B cell (primary cell): Measurements from ENCODE around the gene TRMO. TPM values are rescaled to one million over a fixed set of nuclear protein-coding genes. Genes with fewer than 3 reads are reported as not detected.

ENCODE experiments used
- ATAC-seq: fragments of 200-7000 bp; cut with Tn5 transposase; one replicate; pipeline ENCODE4 v1.10.0; 2021; ENCODE audit warnings: low read depth, mild to moderate bottlenecking, moderate number of reproducible peaks, moderate library complexity
- CTCF ChIA-PET: fragments of 350-600 bp; sonication (Branson Sonifier 250); formaldehyde crosslinking; loops from one replicate; lab custom pipeline; 2021; ENCODE audit warnings: antibody characterized with exemption, inconsistent platforms; lab: Charles Lee
- POLR2A ChIA-PET: fragments of 350-600 bp; sonication (Branson Sonifier 250); formaldehyde crosslinking; loops from one replicate; lab custom pipeline; 2021; ENCODE audit warnings: antibody characterized with exemption; lab: Charles Lee
- DNase-seq: peaks from one replicate; pipeline ENCODE4 v3.0.0; 2013
- H2AFZ ChIP-seq: 2 replicates; pipeline ENCODE4 v1.6.1; 2012; ENCODE audit warnings: mild to moderate bottlenecking, low read depth, low read length; ENCODE audit not compliant: insufficient read depth, poor library complexity, severe bottlenecking
- H3K27ac ChIP-seq, 2 donors: 1 replicate in 1 of 2; 2 replicates in 1 of 2; pipeline ENCODE4 v1.5.1; 2012 to 2013; ENCODE audit warnings: low read length in 2 of 2, mild to moderate bottlenecking in 2 of 2, moderate library complexity in 1 of 2
- H3K27me3 ChIP-seq, 4 experiments: fragments of 200-600 bp in 1 of 4; sonication (generic) in 1 of 4; replicated peaks in 1 of 4; 1 replicate in 2 of 4; 2 replicates in 2 of 4; pipeline versions ENCODE4 v1.6.1 to v1.7.0; 2013 to 2016; ENCODE audit warnings: low read length in 3 of 4, mild to moderate bottlenecking in 2 of 4, mixed read lengths in 1 of 4, moderate library complexity in 1 of 4; ENCODE audit not compliant: insufficient read depth in 4 of 4, control insufficient read depth in 3 of 4; ENCODE audit errors: control extremely low read depth in 1 of 4
- H3K36me3 ChIP-seq, 2 experiments: replicated peaks in 1 of 2; 1 replicate in 1 of 2; 2 replicates in 1 of 2; pipeline versions ENCODE4 v1.6.1 to v1.7.1; 2013; ENCODE audit warnings: low read length in 1 of 2; ENCODE audit not compliant: insufficient read depth in 2 of 2, control insufficient read depth in 1 of 2; ENCODE audit errors: control extremely low read depth in 1 of 2, extremely low read depth in 1 of 2
- H3K4me1 ChIP-seq, 2 donors: fragments of 200-600 bp in 1 of 2; sonication (generic) in 1 of 2; 1 replicate in 1 of 2; 2 replicates in 1 of 2; pipeline versions ENCODE4 v1.5.1 to v1.6.1; 2013 to 2017; ENCODE audit warnings: low read length in 2 of 2; ENCODE audit not compliant: control insufficient read depth in 2 of 2, insufficient read depth in 2 of 2
- H3K4me2 ChIP-seq: replicated peaks from 2 replicates; pipeline ENCODE3; 2012; ENCODE audit warnings: mild to moderate bottlenecking, low read depth, low read length; ENCODE audit not compliant: poor library complexity, severe bottlenecking
- H3K4me3 ChIP-seq, 5 experiments: fragments of 200-600 bp in 1 of 5; sonication (generic) in 1 of 5; 1 replicate in 3 of 5; 2 replicates in 2 of 5; pipeline versions ENCODE4 v1.5.1 to v1.7.0; 2011 to 2016; ENCODE audit warnings: low read length in 4 of 5, mild to moderate bottlenecking in 4 of 5, low read depth in 2 of 5, control low read depth in 1 of 5, moderate library complexity in 1 of 5; ENCODE audit not compliant: insufficient read depth in 1 of 5; ENCODE audit errors: control extremely low read depth in 1 of 5, extremely low read depth in 1 of 5
- H3K79me2 ChIP-seq: fragments of 200-600 bp; sonication (generic); one replicate; pipeline ENCODE4 v1.6.0; 2016; ENCODE audit warnings: low read length; ENCODE audit not compliant: control insufficient read depth, insufficient read depth
- H3K9ac ChIP-seq: fragments of 200-600 bp; sonication (generic); 2 replicates; pipeline ENCODE4 v1.6.1; 2017; ENCODE audit warnings: mild to moderate bottlenecking, low read length, moderate library complexity
- H3K9me3 ChIP-seq, 3 donors: one replicate each; pipeline versions ENCODE4 v1.6.1 to v1.7.1; 2013; ENCODE audit warnings: low read length in 2 of 3; ENCODE audit not compliant: control insufficient read depth in 2 of 3, insufficient read depth in 1 of 3; ENCODE audit errors: control extremely low read depth in 1 of 3
- H4K20me1 ChIP-seq: 2 replicates; pipeline ENCODE4 v1.6.0; 2012; ENCODE audit warnings: mild to moderate bottlenecking, low read length; ENCODE audit not compliant: insufficient read depth, control insufficient read depth, poor library complexity, severe bottlenecking
- H3K27ac Mint-ChIP-seq: one replicate; pipeline ENCODE4 v1.8.0; 2021; ENCODE audit warnings: mixed read lengths
- H3K27me3 Mint-ChIP-seq: one replicate; pipeline ENCODE4 v1.8.0; 2021; ENCODE audit warnings: mixed read lengths
- H3K4me1 Mint-ChIP-seq: one replicate; pipeline ENCODE4 v1.8.0; 2021; ENCODE audit warnings: mixed read lengths
- H3K4me3 Mint-ChIP-seq: one replicate; pipeline ENCODE4 v1.8.0; 2021; ENCODE audit warnings: mixed read lengths
- H3K9me3 Mint-ChIP-seq: one replicate; pipeline ENCODE4 v1.8.0; 2022; ENCODE audit warnings: mixed read lengths; ENCODE audit not compliant: insufficient read depth
- CTCF ChIP-seq: fragments of 200-600 bp; IDR thresholded peaks from one replicate; pipeline ENCODE4 v1.8.0; 2022; ENCODE audit warnings: antibody characterized with exemption, mild to moderate bottlenecking
- EZH2 ChIP-seq: IDR thresholded peaks from 2 replicates; pipeline ENCODE4 v1.6.1; 2012; ENCODE audit warnings: borderline replicate concordance, low read depth, mild to moderate bottlenecking, moderate library complexity, low read length; ENCODE audit not compliant: insufficient read depth, poor library complexity, severe bottlenecking
- WGBS: methylation state at CpG from one replicate; pipeline ENCODE4 v1.1.5; 2013; ENCODE audit warnings: missing lambda C conversion rate; ENCODE audit not compliant: insufficient coverage; 5-methylcytosine and 5-hydroxymethylcytosine counted together
- intact Hi-C: fragments of 100-400 bp; cut with micrococcal nuclease; formaldehyde crosslinking; loops from one replicate; pipeline ENCODE4 v1.10.0; 2022
- polyA plus RNA-seq: library from polyadenylated mRNA; depleted of rRNA; stranded (reverse); fragments of >200 nt; gene quantifications from 2 replicates; pipeline ENCODE4 v1.2.3, GENCODE V29; 2012
- total RNA-seq, 2 donors: library from RNA; stranded (reverse); fragments of 120-200 nt in 1 of 2; gene quantifications; 1 replicate in 1 of 2; 2 replicates in 1 of 2; pipeline versions ENCODE4 v1.2.3 to v1.2.4, GENCODE V29; 2013 to 2022

Gene TRMO
- total and polyA plus RNA-seq, 2 donors (not counting 1 experiment from before 2014, with no cell fraction given): 16.9 to 42.3 TPM

GRCh38 chr9:97964901-97965300, 42.6 kb upstream of the TRMO start:
- Mint-ChIP-seq H3K27ac (no peak overlapping the region), H3K4me1 (no peaks in the 10 kb centered on the region), H3K4me3 (no peak overlapping the region), H3K9me3 (no peaks in the 10 kb centered on the region), H3K27me3 (peaks cover 7% of the 10 kb centered on the region)
- Histone ChIP-seq H2AFZ (no peak overlapping the region), H3K27me3 (peaks cover 0 to 6% (median 2%) of the 10 kb centered on the region in 4 experiments), H3K27ac (no peak overlapping the region), H3K9ac (no peak overlapping the region), H4K20me1 (no peaks in the 10 kb centered on the region), H3K4me1 (no peaks in the 10 kb centered on the region), H3K9me3 (no peaks in the 10 kb centered on the region), H3K4me2 (no peak overlapping the region), H3K36me3 (no peaks in the 10 kb centered on the region), H3K79me2 (no peaks in the 10 kb centered on the region), H3K4me3 (no peak overlapping the region)
- no peak for DNase-seq
- intact Hi-C loops: no loop called here
- ATAC-seq: no peak
- ChIA-PET POLR2A (no interaction called here), CTCF (no interaction called here)
- no peak for TF ChIP-seq CTCF
- TF ChIP-seq EZH2: no peak

GRCh38 chr9:97963232-97963631, 40.9 kb upstream of the TRMO start:
- POLR2A ChIA-PET: no interaction called here
- Histone ChIP-seq H3K9me3 (no peaks in the 10 kb centered on the region), H3K27ac (no peak overlapping the region), H2AFZ (no peak overlapping the region), H3K36me3 (no peaks in the 10 kb centered on the region), H3K4me2 (no peak overlapping the region), H3K4me1 (no peaks in the 10 kb centered on the region), H3K79me2 (no peaks in the 10 kb centered on the region), H3K4me3 (no peak overlapping the region), H3K9ac (no peak overlapping the region), H3K27me3 (peaks cover 0 to 3% (median 2%) of the 10 kb centered on the region in 4 experiments), H4K20me1 (no peaks in the 10 kb centered on the region)
- Mint-ChIP-seq H3K27ac (no peak overlapping the region), H3K4me3 (no peak overlapping the region), H3K27me3 (peaks cover 7% of the 10 kb centered on the region), H3K9me3 (no peaks in the 10 kb centered on the region), H3K4me1 (no peaks in the 10 kb centered on the region)
- CTCF ChIA-PET: no interaction called here
- TF ChIP-seq EZH2: no peak
- no peak for TF ChIP-seq CTCF
- ATAC-seq: no peak
- no CpG with 5 or more reads among the region's 2 CpGs for WGBS
- intact Hi-C loops: no loop called here
- no peak for DNase-seq
